CD4-positive, alpha-beta T cell (primary cell): ENCODE data around the gene TIMELESS. TPM values are rescaled to one million over a fixed set of nuclear protein-coding genes. Genes with fewer than 3 reads are reported as not detected.

Source experiments
- ATAC-seq: fragments of 200-7000 bp; cut with Tn5 transposase; one replicate; pipeline ENCODE4 v1.10.0; 2022; ENCODE audit warnings: mild to moderate bottlenecking; ENCODE audit not compliant: poor library complexity
- CTCF ChIA-PET: fragments of 350-600 bp; sonication (Branson Sonifier 250); formaldehyde crosslinking; loops from one replicate; lab custom pipeline; 2021; ENCODE audit warnings: antibody characterized with exemption, inconsistent platforms; lab: Charles Lee
- POLR2A ChIA-PET: fragments of 350-600 bp; sonication (Branson Sonifier 250); formaldehyde crosslinking; loops from one replicate; lab custom pipeline; 2021; ENCODE audit warnings: antibody characterized with exemption, inconsistent platforms; lab: Charles Lee
- DNase-seq, 14 experiments: peaks; one replicate each; pipeline ENCODE4 v3.0.0-alpha.2; 2013 to 2020; ENCODE audit warnings: mixed read lengths in 2 of 14
- H3K27ac ChIP-seq, 2 donors: one replicate each; pipeline versions ENCODE4 v1.5.1 to v1.7.0; 2013; ENCODE audit warnings: low read length in 2 of 2, low read depth in 1 of 2, mild to moderate bottlenecking in 1 of 2
- H3K27me3 ChIP-seq, 2 experiments: 1 replicate in 1 of 2; 2 replicates in 1 of 2; pipeline versions ENCODE4 v1.6.1 to v1.7.0; 2013; ENCODE audit warnings: low read length in 2 of 2, control low read depth in 1 of 2, mild to moderate bottlenecking in 1 of 2, moderate library complexity in 1 of 2; ENCODE audit not compliant: insufficient read depth in 2 of 2, control insufficient read depth in 1 of 2
- H3K36me3 ChIP-seq: one replicate; pipeline ENCODE4 v1.6.1; 2013; ENCODE audit warnings: low read length, control low read depth; ENCODE audit not compliant: insufficient read depth
- H3K4me1 ChIP-seq: one replicate; pipeline ENCODE4 v1.6.1; 2013; ENCODE audit warnings: low read length, control low read depth; ENCODE audit not compliant: insufficient read depth
- H3K4me3 ChIP-seq: one replicate; pipeline ENCODE4 v1.5.1; 2013; ENCODE audit warnings: mild to moderate bottlenecking, low read length, moderate library complexity
- H3K9me3 ChIP-seq, 2 experiments: 1 replicate in 1 of 2; 2 replicates in 1 of 2; pipeline versions ENCODE4 v1.6.1 to v1.7.0; 2013; ENCODE audit warnings: low read length in 2 of 2, mild to moderate bottlenecking in 2 of 2, control low read depth in 1 of 2, moderate library complexity in 1 of 2; ENCODE audit not compliant: control insufficient read depth in 1 of 2, insufficient read depth in 1 of 2
- H3K27ac Mint-ChIP-seq: one replicate; pipeline ENCODE4 v1.8.0; 2020; ENCODE audit warnings: mixed read lengths
- H3K27me3 Mint-ChIP-seq: one replicate; pipeline ENCODE4 v1.8.0; 2021; ENCODE audit warnings: mixed read lengths
- H3K36me3 Mint-ChIP-seq: one replicate; pipeline ENCODE4 v1.8.0; 2021; ENCODE audit warnings: low read depth, mixed read lengths
- H3K4me1 Mint-ChIP-seq: one replicate; pipeline ENCODE4 v1.8.0; 2021; ENCODE audit warnings: low read depth, mixed read lengths
- H3K4me3 Mint-ChIP-seq: one replicate; pipeline ENCODE4 v1.8.0; 2020; ENCODE audit warnings: mild to moderate bottlenecking, mixed read lengths
- H3K9me3 Mint-ChIP-seq: one replicate; pipeline ENCODE4 v1.8.0; 2020; ENCODE audit warnings: mixed read lengths
- intact Hi-C, 2 experiments: fragments of 100-400 bp; cut with DNase I in 1 of 2; cut with micrococcal nuclease in 1 of 2; formaldehyde crosslinking; loops; one replicate each; pipeline versions ENCODE4 v1.15.1 to v1.9.0; 2023 to 2025; cut with DNase I, micrococcal nuclease
- total RNA-seq, 174 experiments: library from RNA in 2 of 174; stranded (reverse) in 2 of 174; gene quantifications; one replicate each; pipeline ENCODE4 v1.2.3 and lab custom pipeline; 2021 to 2026
- TF ChIP-seq, protein P1 (sequence below): fragments of 200-600 bp; IDR thresholded peaks from one replicate; pipeline ENCODE4 v1.8.0; 2022; ENCODE audit warnings: antibody characterized with exemption, mild to moderate bottlenecking

TIMELESS gene
- total RNA-seq, 2 experiments from 2014 or later, result 3.0 to 3.1 TPM

DNA sequence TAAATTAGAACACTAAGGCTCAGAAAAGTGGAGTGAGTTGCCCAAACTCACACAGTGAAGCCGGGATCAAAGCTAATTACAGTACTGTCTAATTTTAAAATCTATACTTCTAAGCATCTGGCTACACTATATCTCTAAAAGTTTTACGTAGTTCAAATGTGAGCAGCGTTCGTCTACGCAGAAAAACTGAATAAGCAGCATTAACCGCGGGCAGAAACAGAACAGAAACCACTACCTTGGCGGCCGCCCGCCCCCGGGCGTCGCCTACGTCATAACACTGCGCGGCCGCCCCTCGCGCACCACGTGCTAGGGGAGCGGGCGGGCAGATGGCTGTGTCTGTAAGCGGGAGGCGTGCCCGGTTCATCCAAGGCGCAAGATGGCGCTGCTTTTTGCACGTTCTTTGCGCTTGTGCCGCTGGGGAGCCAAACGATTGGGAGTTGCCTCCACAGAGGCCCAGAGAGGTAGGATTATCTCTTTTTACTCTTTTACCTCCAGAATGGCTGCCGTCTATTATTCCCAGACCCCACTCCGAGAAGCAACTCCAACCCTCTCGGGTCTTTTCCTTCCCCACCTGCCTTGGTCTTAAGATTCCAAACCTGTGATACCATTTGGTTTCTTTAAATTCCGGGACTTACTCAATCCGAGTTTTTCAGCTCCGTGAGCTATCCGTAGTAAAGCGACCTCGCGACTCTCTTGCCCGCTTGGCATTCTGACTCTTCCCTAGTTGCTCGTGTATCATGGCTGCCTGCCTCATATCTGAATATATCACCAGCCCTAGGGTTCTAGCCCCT, 19.2 kb upstream of the TIMELESS start, which contains the start of gene SPRYD4:
Gene SPRYD4, plus strand, starts transcription at position 363 of the 791 bp plus-strand sequence. Its CDS starts 14 bp downstream, at position 377.
- H3K4me3 ChIP-seq, result peak within 1 kb of the TSS; percentile 87
- no peaks in the 10 kb centered on the region for H3K27me3 ChIP-seq
- ChIA-PET CTCF (interaction anchor here (1.0 to 1.5 kb wide), 5 partner anchors 11 to 279 kb away, joined by 3 to 4 read pairs (median 3); partner anchors contain the start of genes SMARCC2, STAT2 and TIMELESS), POLR2A (interaction anchor here (0.6 to 2.9 kb wide), 15 partner anchors 15 to 753 kb away, joined by 3 to 14 read pairs (median 5); partner anchors contain the start of genes BLOC1S1, CNPY2, COQ10A and ESYT1)
- no peaks in the 10 kb centered on the region for H3K9me3 Mint-ChIP-seq
- peak within 1 kb of the TSS; percentile 68 to 94 for H3K27ac ChIP-seq
- H3K27ac Mint-ChIP-seq, result peak within 1 kb of the TSS; percentile 97
- ATAC-seq (peak; percentile 90), DNase-seq (peak; percentile 88 to 98 (median 93))
- H3K4me1 ChIP-seq, result peaks cover 29% of the 10 kb centered on the region
- peaks cover 8% of the 10 kb centered on the region for H3K36me3 ChIP-seq
- peaks cover 24% of the 10 kb centered on the region for H3K36me3 Mint-ChIP-seq
- TF ChIP-seq, protein P1, sequence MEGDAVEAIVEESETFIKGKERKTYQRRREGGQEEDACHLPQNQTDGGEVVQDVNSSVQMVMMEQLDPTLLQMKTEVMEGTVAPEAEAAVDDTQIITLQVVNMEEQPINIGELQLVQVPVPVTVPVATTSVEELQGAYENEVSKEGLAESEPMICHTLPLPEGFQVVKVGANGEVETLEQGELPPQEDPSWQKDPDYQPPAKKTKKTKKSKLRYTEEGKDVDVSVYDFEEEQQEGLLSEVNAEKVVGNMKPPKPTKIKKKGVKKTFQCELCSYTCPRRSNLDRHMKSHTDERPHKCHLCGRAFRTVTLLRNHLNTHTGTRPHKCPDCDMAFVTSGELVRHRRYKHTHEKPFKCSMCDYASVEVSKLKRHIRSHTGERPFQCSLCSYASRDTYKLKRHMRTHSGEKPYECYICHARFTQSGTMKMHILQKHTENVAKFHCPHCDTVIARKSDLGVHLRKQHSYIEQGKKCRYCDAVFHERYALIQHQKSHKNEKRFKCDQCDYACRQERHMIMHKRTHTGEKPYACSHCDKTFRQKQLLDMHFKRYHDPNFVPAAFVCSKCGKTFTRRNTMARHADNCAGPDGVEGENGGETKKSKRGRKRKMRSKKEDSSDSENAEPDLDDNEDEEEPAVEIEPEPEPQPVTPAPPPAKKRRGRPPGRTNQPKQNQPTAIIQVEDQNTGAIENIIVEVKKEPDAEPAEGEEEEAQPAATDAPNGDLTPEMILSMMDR, result peak; percentile 34
- H3K9me3 ChIP-seq, result no peaks in the 10 kb centered on the region
- peaks cover 31% of the 10 kb centered on the region for H3K4me1 Mint-ChIP-seq
- peak within 1 kb of the TSS; percentile 96 for H3K4me3 Mint-ChIP-seq
- intact Hi-C loops, result loop anchor here (1.0 to 10.0 kb wide), 5 partner anchors 151 to 724 kb away; partner anchors contain the start of genes CNPY2 (in 1 of the 2), GDF11 (in 1 of the 2) and ZC3H10 (in 1 of the 2)
- H3K27me3 Mint-ChIP-seq, result no peaks in the 10 kb centered on the region

DNA sequence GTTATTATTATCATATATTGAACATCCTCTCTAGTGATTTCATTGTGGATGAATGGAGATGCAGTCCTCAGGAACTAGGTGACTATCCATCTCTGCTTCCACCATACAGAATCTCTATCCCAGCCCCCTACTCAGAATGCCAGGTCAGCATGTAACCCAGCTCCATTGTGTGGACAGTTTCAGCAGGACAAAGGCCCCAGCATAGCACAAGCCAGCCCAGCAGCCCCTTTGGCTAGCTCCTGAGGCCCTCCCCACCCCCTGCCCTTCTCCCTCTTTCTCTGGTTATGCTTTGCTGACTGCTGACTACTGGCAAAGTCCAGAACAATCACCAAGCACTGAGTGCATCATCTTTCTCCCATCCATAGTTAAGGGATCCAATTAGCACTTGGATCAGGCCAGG, 13.3 kb upstream of the TIMELESS start:
- Histone ChIP-seq H3K4me1 (peaks cover 4% of the 10 kb centered on the region), H3K36me3 (no peaks in the 10 kb centered on the region), H3K9me3 (no peaks in the 10 kb centered on the region), H3K27ac (no peak overlapping the region), H3K4me3 (no peak overlapping the region), H3K27me3 (no peaks in the 10 kb centered on the region)
- ATAC-seq (no peak), DNase-seq (no peak)
- H3K9me3 Mint-ChIP-seq, result no peaks in the 10 kb centered on the region
- no peaks in the 10 kb centered on the region for H3K36me3 Mint-ChIP-seq
- peaks cover 5% of the 10 kb centered on the region for H3K4me1 Mint-ChIP-seq
- intact Hi-C loops, result loop anchor here in 1 of 2 experiments (5.0 to 10.0 kb wide), 4 partner anchors 100 to 718 kb away; partner anchors contain the start of genes APOF, GDF11, PAN2 and STAT2
- no peak overlapping the region for H3K4me3 Mint-ChIP-seq
- ChIA-PET CTCF (no interaction called here), POLR2A (no interaction called here)
- H3K27ac Mint-ChIP-seq, result no peak overlapping the region
- TF ChIP-seq, protein P1, result no peak
- no peaks in the 10 kb centered on the region for H3K27me3 Mint-ChIP-seq

DNA sequence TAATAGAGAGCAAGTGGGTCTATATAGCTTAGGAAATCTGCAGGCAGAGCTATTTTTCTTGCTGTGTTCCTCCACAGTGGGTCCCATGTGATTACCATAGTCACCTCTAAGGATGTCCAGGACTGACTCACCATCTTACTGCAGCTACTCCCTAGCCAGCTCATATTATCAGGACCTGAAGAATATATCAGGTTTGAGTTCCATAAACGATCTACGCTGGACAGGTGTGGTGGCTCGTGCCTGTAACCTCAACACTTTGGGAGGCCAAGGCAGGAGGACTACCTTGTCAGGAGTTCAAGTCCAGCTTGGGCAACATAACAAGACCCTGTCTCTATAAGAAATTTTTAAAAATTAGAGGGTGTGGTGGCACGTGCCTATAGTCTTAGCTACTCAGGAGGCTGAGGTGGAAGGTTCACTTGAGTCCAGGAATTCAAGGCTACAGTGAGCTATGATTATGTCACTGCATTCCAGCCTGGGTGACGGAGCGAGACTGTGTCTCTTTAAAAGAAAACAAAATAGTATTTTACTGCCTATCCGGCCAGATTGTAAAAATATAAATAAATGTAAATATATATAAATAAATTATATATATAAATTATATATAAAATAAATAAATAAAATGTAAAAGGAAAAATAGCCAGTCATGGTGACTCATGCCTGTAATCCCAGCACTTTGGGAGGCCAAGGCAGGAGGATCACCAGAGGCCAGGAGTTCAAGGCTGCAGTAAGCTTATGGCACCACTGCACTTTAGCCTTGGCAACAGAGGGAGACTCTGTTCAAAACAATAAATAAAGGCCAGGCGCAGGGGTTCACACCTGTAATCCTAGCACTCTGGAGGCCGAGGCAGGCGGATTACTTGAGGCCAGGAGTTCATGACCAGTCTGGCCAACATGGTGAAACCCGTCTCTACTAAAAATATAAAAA, 12.3 kb upstream of the TIMELESS start:
- DNase-seq, result no peak

More for the DNA sequence above, 12.3 kb upstream of the TIMELESS start:
- no peak overlapping the region for H3K27ac ChIP-seq
- H3K27me3 ChIP-seq, result no peaks in the 10 kb centered on the region
- ATAC-seq, result no peak
- TF ChIP-seq, protein P1, result no peak
- Mint-ChIP-seq H3K36me3 (no peaks in the 10 kb centered on the region), H3K27ac (no peak overlapping the region), H3K4me1 (peaks cover 5% of the 10 kb centered on the region), H3K4me3 (no peak overlapping the region), H3K27me3 (no peaks in the 10 kb centered on the region), H3K9me3 (no peaks in the 10 kb centered on the region)
- no peak overlapping the region for H3K4me3 ChIP-seq
- H3K36me3 ChIP-seq, result no peaks in the 10 kb centered on the region
- no peaks in the 10 kb centered on the region for H3K9me3 ChIP-seq
- ChIA-PET CTCF (interaction anchor here (1.0 kb wide), 2 partner anchors 13 to 268 kb away, joined by 3 read pairs; partner anchors contain the start of gene TIMELESS), POLR2A (interaction anchor here (0.8 to 2.3 kb wide), 5 partner anchors 12 to 343 kb away, joined by 3 to 7 read pairs (median 4); partner anchors contain the start of genes GLS2, STAT2, TIMELESS and ZC3H10)
- intact Hi-C loops, result loop anchor here in 1 of 2 experiments (5.0 to 10.0 kb wide), 4 partner anchors 99 to 717 kb away; partner anchors contain the start of genes APOF, GDF11, PAN2 and STAT2
- H3K4me1 ChIP-seq, result peaks cover 4% of the 10 kb centered on the region
